ENCODE measurements around the gene CAMSAP2.

DNA sequence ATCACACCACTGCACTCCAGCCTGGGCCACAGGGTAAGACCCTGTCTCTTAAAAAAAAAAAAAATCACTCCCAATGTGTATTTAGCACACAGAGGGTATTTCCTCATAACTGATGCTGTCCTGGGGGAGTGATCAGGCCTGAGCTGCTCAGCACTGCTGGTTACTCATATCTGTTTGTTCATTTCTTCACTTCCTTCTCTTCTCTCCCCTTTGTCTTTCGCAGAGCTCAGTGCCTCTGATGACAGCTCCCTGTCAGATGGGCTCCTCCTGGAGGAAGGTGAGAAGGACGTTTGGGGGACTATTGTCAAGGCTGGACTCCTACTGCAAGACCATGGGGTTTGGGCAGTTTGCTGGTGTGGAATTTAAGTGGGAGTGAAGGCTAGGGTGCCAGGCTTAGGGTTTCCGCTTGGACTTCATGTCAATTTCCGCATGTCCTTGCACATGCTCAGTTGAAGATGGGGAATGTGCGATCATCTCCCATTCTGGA, 169.0 kb downstream of the CAMSAP2 start:
- TF ChIP-seq, protein P1, sequence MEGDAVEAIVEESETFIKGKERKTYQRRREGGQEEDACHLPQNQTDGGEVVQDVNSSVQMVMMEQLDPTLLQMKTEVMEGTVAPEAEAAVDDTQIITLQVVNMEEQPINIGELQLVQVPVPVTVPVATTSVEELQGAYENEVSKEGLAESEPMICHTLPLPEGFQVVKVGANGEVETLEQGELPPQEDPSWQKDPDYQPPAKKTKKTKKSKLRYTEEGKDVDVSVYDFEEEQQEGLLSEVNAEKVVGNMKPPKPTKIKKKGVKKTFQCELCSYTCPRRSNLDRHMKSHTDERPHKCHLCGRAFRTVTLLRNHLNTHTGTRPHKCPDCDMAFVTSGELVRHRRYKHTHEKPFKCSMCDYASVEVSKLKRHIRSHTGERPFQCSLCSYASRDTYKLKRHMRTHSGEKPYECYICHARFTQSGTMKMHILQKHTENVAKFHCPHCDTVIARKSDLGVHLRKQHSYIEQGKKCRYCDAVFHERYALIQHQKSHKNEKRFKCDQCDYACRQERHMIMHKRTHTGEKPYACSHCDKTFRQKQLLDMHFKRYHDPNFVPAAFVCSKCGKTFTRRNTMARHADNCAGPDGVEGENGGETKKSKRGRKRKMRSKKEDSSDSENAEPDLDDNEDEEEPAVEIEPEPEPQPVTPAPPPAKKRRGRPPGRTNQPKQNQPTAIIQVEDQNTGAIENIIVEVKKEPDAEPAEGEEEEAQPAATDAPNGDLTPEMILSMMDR (IDR thresholded peaks at IDR 0.05 in 2 of 3, conservative IDR thresholded peaks at IDR 0.05 in 1 of 3; ENCODE audit: borderline replicate concordance in 1 of 3, insufficient read depth in 1 of 3, low read depth in 2 of 3, low read length in 2 of 3), result no peak
- TF ChIP-seq POLR2A (IDR thresholded peaks at IDR 0.05; ENCODE audit: borderline replicate concordance, extremely low read depth, insufficient read depth, insufficient read length) (no peak), EZH2phosphoT487 (IDR thresholded peaks at IDR 0.05; ENCODE audit: borderline replicate concordance) (no peak), YY1 (IDR thresholded peaks at IDR 0.05; ENCODE audit: extremely low read depth, insufficient replicate concordance, low read depth, low read length) (no peak), RAD21 (IDR thresholded peaks at IDR 0.05; ENCODE audit: low read depth) (no peak), ZNF274 (IDR thresholded peaks at IDR 0.05; ENCODE audit: low read depth, low read length) (no peak), POLR2AphosphoS5 (IDR thresholded peaks at IDR 0.05; ENCODE audit: low read depth, low read length) (no peak), ZFX (IDR thresholded peaks at IDR 0.05) (no peak), JUND (IDR thresholded peaks at IDR 0.05) (no peak), EZH2 (IDR thresholded peaks at IDR 0.05) (no peak), SRF (IDR thresholded peaks at IDR 0.05; ENCODE audit: low read depth) (no peak)
- TF ChIP-seq, protein P2, sequence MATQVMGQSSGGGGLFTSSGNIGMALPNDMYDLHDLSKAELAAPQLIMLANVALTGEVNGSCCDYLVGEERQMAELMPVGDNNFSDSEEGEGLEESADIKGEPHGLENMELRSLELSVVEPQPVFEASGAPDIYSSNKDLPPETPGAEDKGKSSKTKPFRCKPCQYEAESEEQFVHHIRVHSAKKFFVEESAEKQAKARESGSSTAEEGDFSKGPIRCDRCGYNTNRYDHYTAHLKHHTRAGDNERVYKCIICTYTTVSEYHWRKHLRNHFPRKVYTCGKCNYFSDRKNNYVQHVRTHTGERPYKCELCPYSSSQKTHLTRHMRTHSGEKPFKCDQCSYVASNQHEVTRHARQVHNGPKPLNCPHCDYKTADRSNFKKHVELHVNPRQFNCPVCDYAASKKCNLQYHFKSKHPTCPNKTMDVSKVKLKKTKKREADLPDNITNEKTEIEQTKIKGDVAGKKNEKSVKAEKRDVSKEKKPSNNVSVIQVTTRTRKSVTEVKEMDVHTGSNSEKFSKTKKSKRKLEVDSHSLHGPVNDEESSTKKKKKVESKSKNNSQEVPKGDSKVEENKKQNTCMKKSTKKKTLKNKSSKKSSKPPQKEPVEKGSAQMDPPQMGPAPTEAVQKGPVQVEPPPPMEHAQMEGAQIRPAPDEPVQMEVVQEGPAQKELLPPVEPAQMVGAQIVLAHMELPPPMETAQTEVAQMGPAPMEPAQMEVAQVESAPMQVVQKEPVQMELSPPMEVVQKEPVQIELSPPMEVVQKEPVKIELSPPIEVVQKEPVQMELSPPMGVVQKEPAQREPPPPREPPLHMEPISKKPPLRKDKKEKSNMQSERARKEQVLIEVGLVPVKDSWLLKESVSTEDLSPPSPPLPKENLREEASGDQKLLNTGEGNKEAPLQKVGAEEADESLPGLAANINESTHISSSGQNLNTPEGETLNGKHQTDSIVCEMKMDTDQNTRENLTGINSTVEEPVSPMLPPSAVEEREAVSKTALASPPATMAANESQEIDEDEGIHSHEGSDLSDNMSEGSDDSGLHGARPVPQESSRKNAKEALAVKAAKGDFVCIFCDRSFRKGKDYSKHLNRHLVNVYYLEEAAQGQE (IDR thresholded peaks at IDR 0.05; ENCODE audit: low read depth), result no peak
- TF ChIP-seq, protein P3, sequence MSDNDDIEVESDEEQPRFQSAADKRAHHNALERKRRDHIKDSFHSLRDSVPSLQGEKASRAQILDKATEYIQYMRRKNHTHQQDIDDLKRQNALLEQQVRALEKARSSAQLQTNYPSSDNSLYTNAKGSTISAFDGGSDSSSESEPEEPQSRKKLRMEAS (IDR thresholded peaks at IDR 0.05), result no peak
- TF ChIP-seq, protein P4, sequence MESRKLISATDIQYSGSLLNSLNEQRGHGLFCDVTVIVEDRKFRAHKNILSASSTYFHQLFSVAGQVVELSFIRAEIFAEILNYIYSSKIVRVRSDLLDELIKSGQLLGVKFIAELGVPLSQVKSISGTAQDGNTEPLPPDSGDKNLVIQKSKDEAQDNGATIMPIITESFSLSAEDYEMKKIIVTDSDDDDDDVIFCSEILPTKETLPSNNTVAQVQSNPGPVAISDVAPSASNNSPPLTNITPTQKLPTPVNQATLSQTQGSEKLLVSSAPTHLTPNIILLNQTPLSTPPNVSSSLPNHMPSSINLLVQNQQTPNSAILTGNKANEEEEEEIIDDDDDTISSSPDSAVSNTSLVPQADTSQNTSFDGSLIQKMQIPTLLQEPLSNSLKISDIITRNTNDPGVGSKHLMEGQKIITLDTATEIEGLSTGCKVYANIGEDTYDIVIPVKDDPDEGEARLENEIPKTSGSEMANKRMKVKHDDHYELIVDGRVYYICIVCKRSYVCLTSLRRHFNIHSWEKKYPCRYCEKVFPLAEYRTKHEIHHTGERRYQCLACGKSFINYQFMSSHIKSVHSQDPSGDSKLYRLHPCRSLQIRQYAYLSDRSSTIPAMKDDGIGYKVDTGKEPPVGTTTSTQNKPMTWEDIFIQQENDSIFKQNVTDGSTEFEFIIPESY (IDR thresholded peaks at IDR 0.05; ENCODE audit: extremely low read depth, insufficient replicate concordance, low read length), result no peak
